K562 (cell line): ENCODE measurements around the gene KXD1. TPM values are rescaled to one million over a fixed set of nuclear protein-coding genes. Genes with fewer than 3 reads are reported as not detected.

ENCODE experiments used
- ATAC-seq: fragments of 200-7000 bp; cut with Tn5 transposase; 3 replicates; pipeline ENCODE4 v1.9.1; 2020; ENCODE audit warnings: moderate library complexity
- BruUV-seq: library from RNA; stranded (reverse); fragments of 400-500 nt; replicated peaks from 2 replicates; lab custom pipeline; 2021; lab: Mats Ljungman, UMichigan
- CTCF ChIA-PET: fragments of 300-600 bp; formaldehyde crosslinking; extraction: SDS; loops from one replicate; lab custom pipeline; 2021; ENCODE audit warnings: low intra/inter-chr PET ratio; lab: Yijun Ruan, JAX
- POLR2A ChIA-PET: fragments of 300-600, 350-650 bp; sonication (Branson Sonifier 250); formaldehyde crosslinking; extraction: SDS; loops from one replicate; lab custom pipeline; 2021; ENCODE audit warnings: antibody characterized with exemption, inconsistent platforms; lab: Yijun Ruan, JAX
- DNase-seq, 4 experiments: peaks; one replicate each; pipeline versions ENCODE4 v3.0.0 to v3.0.0-alpha.2; 2011 to 2018; ENCODE audit warnings: low spot score in 3 of 4, mixed read lengths in 3 of 4; ENCODE audit errors: extremely low read depth in 1 of 4
- FAIRE-seq: peaks from 2 replicates; lab custom pipeline; 2011; peaks lifted over from hg19 to GRCh38; lab: Jason Lieb, UNC
- H2AFZ ChIP-seq: 2 replicates; pipeline ENCODE4 v1.6.0; 2011; ENCODE audit warnings: low read depth, low read length, control low read depth, inconsistent platforms
- H3K27ac ChIP-seq: fragments of 200-600 bp; 3 replicates; pipeline ENCODE4 v1.8.0; 2011; ENCODE audit warnings: low read depth, mild to moderate bottlenecking, control low read depth, inconsistent platforms, low read length, moderate library complexity, mixed read lengths; ENCODE audit errors: extremely low read depth
- H3K27me3 ChIP-seq, 2 experiments: fragments of 300-600 bp in 1 of 2; 2 replicates in 1 of 2; 3 replicates in 1 of 2; pipeline versions ENCODE4 v1.6.0 to v1.8.0; 2011; ENCODE audit warnings: inconsistent platforms in 2 of 2, low read length in 2 of 2, mild to moderate bottlenecking in 1 of 2, mixed read lengths in 1 of 2, moderate library complexity in 1 of 2; ENCODE audit not compliant: control insufficient read depth in 2 of 2, insufficient read depth in 2 of 2
- H3K36me3 ChIP-seq: fragments of 300-600 bp; 3 replicates; pipeline ENCODE4 v1.8.0; 2011; ENCODE audit warnings: mild to moderate bottlenecking, low read length, inconsistent platforms; ENCODE audit not compliant: control insufficient read depth, insufficient read depth
- H3K4me1 ChIP-seq, 2 experiments: fragments of 200-600 bp in 1 of 2; replicated peaks in 1 of 2; 2 replicates in 1 of 2; 3 replicates in 1 of 2; pipeline versions ENCODE4 v1.5.1 to v1.8.0; 2011; ENCODE audit warnings: inconsistent platforms in 2 of 2, low read length in 2 of 2, mild to moderate bottlenecking in 1 of 2, mixed read lengths in 1 of 2, moderate library complexity in 1 of 2; ENCODE audit not compliant: control insufficient read depth in 2 of 2, insufficient read depth in 2 of 2
- H3K4me2 ChIP-seq: 2 replicates; pipeline ENCODE4 v1.6.1; 2011; ENCODE audit warnings: low read length, control low read depth, inconsistent platforms, mixed read lengths; ENCODE audit not compliant: insufficient read depth
- H3K4me3 ChIP-seq: fragments of 200-600 bp; sonication (generic), shearing (Covaris generic); 2 replicates; pipeline ENCODE4 v1.5.1; 2016; ENCODE audit warnings: control low read depth, inconsistent platforms
- H3K79me2 ChIP-seq: fragments of 200-600 bp; 3 replicates; pipeline ENCODE4 v1.8.0; 2011; ENCODE audit warnings: low read length, inconsistent platforms; ENCODE audit not compliant: control insufficient read depth, insufficient read depth
- H3K9ac ChIP-seq, 2 experiments: 2 replicates each; pipeline versions ENCODE4 v1.6.0 to v1.6.1; 2011; ENCODE audit warnings: low read depth in 2 of 2, low read length in 2 of 2, control low read depth in 1 of 2, inconsistent platforms in 1 of 2, mild to moderate bottlenecking in 1 of 2, mixed read lengths in 1 of 2; ENCODE audit not compliant: insufficient read depth in 1 of 2
- H3K9me1 ChIP-seq: one replicate; pipeline ENCODE4 v1.6.0; 2011; ENCODE audit warnings: inconsistent platforms, mild to moderate bottlenecking, low read length, moderate library complexity; ENCODE audit not compliant: control insufficient read depth, insufficient read depth
- H3K9me3 ChIP-seq: replicated peaks from 2 replicates; pipeline ENCODE4 v1.5.1; 2011; ENCODE audit warnings: low read depth, low read length, inconsistent platforms; ENCODE audit not compliant: control insufficient read depth, insufficient read depth
- H4K20me1 ChIP-seq: replicated peaks from 2 replicates; pipeline ENCODE4 v1.6.1; 2011; ENCODE audit warnings: low read length, inconsistent platforms, mixed read lengths; ENCODE audit not compliant: control insufficient read depth, insufficient read depth
- ADNP ChIP-seq: fragments of 200-800 bp; sonication (Bioruptor generic); IDR thresholded peaks from 2 replicates; pipeline ENCODE4 v1.6.1; 2016; ENCODE audit warnings: missing genetic modification characterization, missing compliant biosample characterization
- CHCHD3 ChIP-seq: fragments of 250-450 bp; sonication (Bioruptor Pico); IDR thresholded peaks from 2 replicates; pipeline ENCODE4 v2.1.2; 2022; ENCODE audit warnings: mild to moderate bottlenecking
- CREBBP ChIP-seq: IDR thresholded peaks from one replicate; pipeline ENCODE4 v1.6.1; 2012; ENCODE audit warnings: low read depth, mild to moderate bottlenecking, control low read depth, inconsistent platforms, low read length
- ILF3 ChIP-seq: fragments of 450-650 bp; IDR thresholded peaks from 2 replicates; pipeline ENCODE4 v1.6.1; 2018; ENCODE audit warnings: antibody characterized with exemption, mild to moderate bottlenecking, moderate library complexity, borderline replicate concordance
- KLF10 ChIP-seq: fragments of 250-450 bp; sonication (Bioruptor Pico); IDR thresholded peaks from 2 replicates; pipeline ENCODE4 v1.6.1; 2021; ENCODE audit warnings: matching md5 sums
- NONO ChIP-seq, 2 experiments: fragments of 200-400 bp in 1 of 2; fragments of 450-650 bp in 1 of 2; formaldehyde crosslinking in 1 of 2; IDR thresholded peaks; 2 replicates each; pipeline ENCODE4 v1.6.1; 2017; ENCODE audit warnings: low read depth in 2 of 2, mild to moderate bottlenecking in 2 of 2, moderate library complexity in 2 of 2, low read length in 1 of 2
- RFX7 ChIP-seq: fragments of 250-450 bp; sonication (Bioruptor Pico); IDR thresholded peaks from 2 replicates; pipeline ENCODE4 v1.5.1; 2021; ENCODE audit warnings: mild to moderate bottlenecking
- XRCC3 ChIP-seq: fragments of 450-650 bp; IDR thresholded peaks from 2 replicates; pipeline ENCODE4 v1.6.1; 2017; ENCODE audit warnings: mild to moderate bottlenecking, moderate library complexity
- ZNF311 ChIP-seq: fragments of 250-450 bp; sonication (Bioruptor Pico); IDR thresholded peaks from 2 replicates; pipeline ENCODE4 v1.4.0; 2020; ENCODE audit warnings: mild to moderate bottlenecking, moderate library complexity
- ZNF507 ChIP-seq: conservative IDR thresholded peaks from 2 replicates; pipeline ENCODE4 v1.6.1; 2017; ENCODE audit warnings: missing genetic modification characterization, missing compliant biosample characterization
- ZNF561 ChIP-seq: fragments of 450-650 bp; formaldehyde crosslinking; conservative IDR thresholded peaks from 2 replicates; pipeline ENCODE4 v1.4.0; 2020; ENCODE audit warnings: mild to moderate bottlenecking, moderate library complexity
- ZNF584 ChIP-seq: fragments of 200-800 bp; sonication (Bioruptor generic); IDR thresholded peaks from 2 replicates; pipeline ENCODE4 v1.6.1; 2016; ENCODE audit warnings: low read depth, mild to moderate bottlenecking, missing genetic modification characterization, missing compliant biosample characterization
- WGBS: fragments of 100-300 bp; shearing (Covaris generic); methylation state at CpG from one replicate; pipeline ENCODE4 v1.1.6; 2016; ENCODE audit warnings: low coverage, mixed read lengths; ENCODE audit not compliant: insufficient coverage; ENCODE audit errors: missing lambda C conversion rate; 5-methylcytosine and 5-hydroxymethylcytosine counted together
- in situ Hi-C: fragments of 300-500 bp; cut with MboI; formaldehyde crosslinking; loops from 4 replicates; pipeline ENCODE4 v1.15.0; 2018; ENCODE audit warnings: inconsistent platforms, mixed read lengths
- intact Hi-C: fragments of 100-400 bp; cut with micrococcal nuclease; formaldehyde crosslinking; loops from 2 replicates; pipeline ENCODE4 v1.14.2; 2022
- polyA plus RNA-seq, 8 experiments: library from polyadenylated mRNA; depleted of rRNA in 4 of 8; stranded (reverse) in 5 of 8; unstranded in 3 of 8; fragments of >200 nt; fragmentation: Nextera tagmentation in 2 of 8; fragmentation: Illumina TruSeq in 1 of 8; extraction: Ambion mirVana in 2 of 8; extraction: Trizol in 1 of 8; gene quantifications; 2 replicates each; pipeline versions ENCODE4 v1.2.1 to v1.2.3, GENCODE V29; 2011 to 2014; ENCODE audit warnings: inconsistent platforms in 1 of 8, missing spikeins in 1 of 8
- total RNA-seq, 7 experiments: library from RNA; depleted of rRNA in 6 of 7; stranded (reverse); fragments of >200 nt in 6 of 7; fragmentation: Illumina TruSeq in 2 of 7; extraction: Trizol in 2 of 7; gene quantifications; 2 replicates each; pipeline versions ENCODE4 v1.2.1 to v1.2.3, GENCODE V29; 2011 to 2021; ENCODE audit warnings: low replicate concordance in 1 of 7

Gene KXD1
- total and polyA plus RNA-seq, 9 of the 15 experiments (the other 6 are each of a cell fraction or from before 2014, with no cell fraction given), result 21.9 to 210 (median 118) TPM

DNA sequence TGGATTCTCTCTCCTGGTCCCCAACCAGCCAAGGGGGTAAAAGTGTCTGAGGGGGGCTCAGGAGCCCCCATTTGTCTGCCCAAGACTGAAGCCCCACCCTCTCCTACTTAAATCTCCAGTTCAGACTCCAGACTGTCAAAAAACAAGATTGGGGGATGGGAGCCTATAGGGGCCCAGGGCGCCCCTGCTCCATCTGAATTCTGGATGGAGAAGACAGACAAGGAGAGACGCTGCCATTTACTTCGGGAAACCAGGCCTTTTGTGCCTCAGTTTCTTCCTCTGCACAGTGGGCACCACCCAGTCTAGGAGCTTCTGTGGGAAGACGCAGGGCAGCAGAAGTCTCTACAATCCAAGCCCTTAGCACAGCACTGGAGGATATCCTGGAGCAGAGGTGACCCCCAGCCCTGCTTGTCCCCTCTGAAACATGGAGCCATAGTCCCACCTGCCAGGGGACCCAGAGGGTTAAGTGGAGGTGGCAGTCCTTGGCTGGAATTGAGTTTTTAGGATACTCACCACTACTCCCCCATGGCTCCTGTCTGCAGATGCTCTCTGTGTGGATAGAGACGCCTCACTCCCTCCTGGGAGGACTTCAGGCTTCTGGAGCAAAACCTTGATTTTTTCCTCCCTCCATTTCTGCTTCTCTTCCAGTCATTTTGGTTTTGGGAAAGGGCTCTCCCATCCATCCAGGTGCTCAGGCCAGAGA is 50.6 kb downstream of the KXD1 start:
- Histone ChIP-seq H3K27ac (no peak overlapping the region), H3K79me2 (no peaks in the 10 kb centered on the region), H3K36me3 (no peaks in the 10 kb centered on the region), H3K9ac (no peak overlapping the region), H2AFZ (no peak overlapping the region), H3K9me3 (no peaks in the 10 kb centered on the region), H3K4me1 (peaks cover 0 to 73% of the 10 kb centered on the region in 2 experiments; a peak in 2 of 5 replicates), H3K4me3 (no peak overlapping the region), H3K4me2 (no peak overlapping the region), H4K20me1 (peaks cover 30% of the 10 kb centered on the region), H3K9me1 (no peaks in the 10 kb centered on the region), H3K27me3 (peaks cover 55 to 81% of the 10 kb centered on the region in 2 experiments)
- CTCF ChIA-PET, result no interaction called here
- ATAC-seq (no peak), DNase-seq (no peak), FAIRE-seq (no peak)
- no TSS peak for BruUV-seq
- in situ Hi-C loops, result no loop called here
- no peak for TF ChIP-seq XRCC3
- TF ChIP-seq ILF3, result no peak
- TF ChIP-seq CREBBP, result no peak
- TF ChIP-seq ZNF507 (tag), result no peak
- TF ChIP-seq ZNF311 (CRISPR knock-in tag), result no peak
- no peak for TF ChIP-seq CHCHD3
- TF ChIP-seq KLF10 (CRISPR knock-in tag), result no peak
- no peak for TF ChIP-seq ZNF561 (CRISPR knock-in tag)
- no peak for TF ChIP-seq ADNP (tag)
- TF ChIP-seq RFX7 (CRISPR knock-in tag), result no peak
- TF ChIP-seq NONO (IDR thresholded peaks at IDR 0.05; ENCODE audit: low read depth in 2 of 2, low read length in 1 of 2), result no peak
- no peak for TF ChIP-seq ZNF584
- intact Hi-C loops, result no loop called here
- WGBS, result 0% methylated on average over 5 of the region's 5 CpGs
- POLR2A ChIA-PET, result no interaction called here
